ENCODE data around the gene LHCGR.
"Not testable (repeated sequence)": the region's sequence is repeated elsewhere in the genome, so short reads cannot be mapped to it uniquely, and the experiment has no call there.

LHCGR gene

GRCh38 chr2:48739236-48739635, 16.3 kb downstream of the LHCGR start:
- not testable (repeated sequence) for DNase-seq

DNA sequence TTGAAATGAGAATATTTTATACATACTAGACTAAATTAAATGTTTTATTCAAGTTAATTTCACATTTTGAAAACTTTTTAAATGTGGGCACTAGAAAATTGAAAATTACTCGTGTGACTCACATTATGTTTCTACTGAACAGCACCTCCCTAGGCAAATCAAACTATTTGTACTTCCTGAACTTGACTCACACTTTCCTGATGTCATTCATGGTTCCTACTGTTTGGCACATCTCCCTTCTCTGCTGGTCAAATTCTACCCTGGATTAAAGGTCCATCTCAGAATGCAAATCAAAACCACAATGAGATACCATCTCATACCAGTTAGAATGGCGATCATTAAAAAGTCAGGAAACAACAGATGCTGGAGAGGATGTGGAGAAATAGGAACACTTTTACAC, 16.7 kb downstream of the LHCGR start:
- DNase-seq = no peak

GRCh38 chr2:48736251-48736650, 19.3 kb downstream of the LHCGR start:
- DNase-seq = no peak

DNA sequence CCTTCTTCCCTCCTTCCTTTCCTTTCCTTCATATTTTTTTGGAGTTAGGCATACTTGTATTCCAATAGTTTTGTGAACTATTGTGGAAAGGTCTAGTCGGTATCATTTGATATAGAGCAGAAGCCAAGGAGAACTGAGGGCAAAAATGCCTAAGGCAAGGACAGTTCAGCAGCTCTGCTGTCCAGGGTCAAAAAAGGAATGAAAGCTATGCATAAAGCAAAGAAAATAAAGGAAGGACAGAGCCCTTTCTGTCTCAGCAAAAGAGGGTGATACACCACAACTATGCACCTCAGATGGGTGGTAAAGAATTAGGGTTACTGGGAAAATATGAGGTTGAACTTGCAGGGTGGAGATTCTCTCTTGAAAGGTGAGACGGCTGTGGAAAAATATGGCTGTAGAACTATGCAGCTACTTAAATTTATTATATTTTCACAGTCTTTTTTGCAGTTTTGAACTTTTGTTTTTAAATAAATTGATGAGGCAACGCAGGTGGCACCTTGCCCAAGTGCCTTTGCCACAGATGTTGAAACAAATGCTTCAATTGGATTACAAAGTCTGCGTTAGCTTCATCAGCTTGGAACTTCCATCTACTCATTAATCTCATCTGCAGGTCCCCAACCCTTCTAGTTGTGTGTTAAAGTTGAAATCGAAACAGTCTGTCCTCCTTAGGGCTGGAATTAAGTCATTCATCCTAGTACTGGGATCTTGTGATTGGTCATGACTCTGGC, 20.8 kb downstream of the LHCGR start:
- DNase-seq = no peak

GRCh38 chr2:48733067-48733503, 22.4 kb downstream of the LHCGR start:
- DNase-seq = no peak

DNA sequence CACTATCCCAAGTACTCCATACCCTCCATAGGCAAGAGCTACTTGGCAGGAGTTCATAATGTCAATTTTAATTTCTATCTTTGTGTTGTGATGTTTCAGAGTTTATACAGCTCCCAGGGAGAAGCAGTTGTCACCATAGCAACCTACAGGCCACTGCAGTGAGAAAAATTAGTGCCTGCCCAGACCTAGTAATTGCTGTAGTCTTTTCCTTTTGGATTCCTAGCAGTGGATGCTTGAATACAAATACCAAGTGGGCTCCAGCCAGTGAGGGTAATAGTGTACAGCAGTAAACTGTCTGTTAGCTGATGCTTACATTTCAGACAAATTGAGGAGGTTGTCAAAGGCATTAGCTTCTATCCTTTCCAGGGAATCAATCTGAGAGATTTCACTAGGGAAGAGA, 26.7 kb downstream of the LHCGR start:
- no peak for DNase-seq

DNA sequence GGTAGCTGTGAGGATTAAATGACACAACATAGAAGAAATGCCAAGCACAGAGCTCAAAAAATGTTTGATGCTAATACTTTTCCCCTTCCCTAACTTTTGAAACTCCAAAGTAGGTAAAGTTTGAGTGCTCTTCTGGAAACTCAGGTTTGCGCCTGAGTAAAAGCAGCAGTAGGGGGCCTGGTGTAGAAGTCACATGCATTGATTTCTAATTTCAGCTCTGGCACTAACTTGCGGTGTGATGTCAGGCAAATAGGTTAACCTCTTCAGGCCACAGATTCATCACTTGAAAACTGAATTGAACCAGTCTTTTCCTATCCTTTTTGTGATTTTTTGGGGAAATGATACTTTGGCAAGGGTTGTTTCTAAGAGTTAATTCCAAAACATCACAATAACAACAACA, 27.2 kb downstream of the LHCGR start:
- no peak for DNase-seq

DNA sequence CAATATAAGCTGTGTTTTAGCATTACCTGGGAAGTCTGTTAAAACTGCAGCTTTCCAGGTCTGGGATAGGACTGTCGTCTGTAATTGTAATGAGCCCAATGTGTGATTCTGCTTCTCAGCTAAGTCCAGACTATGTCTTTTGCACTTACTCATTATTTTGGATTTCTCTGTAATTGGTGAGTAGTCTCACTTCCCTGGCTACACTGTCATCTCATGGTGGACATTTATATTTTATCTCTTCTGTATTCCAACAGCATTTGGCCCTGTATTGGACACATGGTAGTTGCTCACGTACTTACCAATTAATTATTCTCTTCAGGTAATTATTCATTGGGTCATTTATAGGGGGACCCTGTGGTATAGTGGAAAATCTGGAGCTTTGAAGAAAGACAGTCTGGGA, 28.0 kb downstream of the LHCGR start:
- DNase-seq = no peak

GRCh38 chr2:48725696-48726494, 29.6 kb downstream of the LHCGR start:
- DNase-seq = no peak

GRCh38 chr2:48724278-48724677, 31.2 kb downstream of the LHCGR start:
- no peak for DNase-seq

DNA sequence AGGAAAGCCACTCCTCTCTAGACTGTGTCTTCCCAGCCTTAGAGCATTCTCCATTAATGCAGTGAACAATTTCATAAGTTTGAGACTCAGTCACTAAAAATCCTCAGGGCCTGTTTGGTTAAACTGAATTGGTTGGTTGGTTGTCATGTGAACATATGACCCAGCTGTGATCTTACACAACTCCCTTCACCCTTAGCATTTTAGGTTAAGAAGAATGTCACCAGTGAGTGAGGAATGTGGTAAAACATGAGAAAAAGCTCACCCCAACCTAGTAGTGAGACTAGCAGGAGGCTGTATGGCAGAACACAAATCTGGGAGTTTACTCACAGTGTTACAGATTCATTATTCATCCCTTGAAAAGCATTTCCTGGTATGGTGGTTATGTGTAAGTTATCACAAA, 32.4 kb downstream of the LHCGR start:
- DNase-seq = no peak

- no peak for DNase-seq
Observed at GRCh38 chr2:48722391-48722790, 33.1 kb downstream of the LHCGR start.

- DNase-seq = no peak
Observed at GRCh38 chr2:48721158-48721557, 34.4 kb downstream of the LHCGR start.

DNA sequence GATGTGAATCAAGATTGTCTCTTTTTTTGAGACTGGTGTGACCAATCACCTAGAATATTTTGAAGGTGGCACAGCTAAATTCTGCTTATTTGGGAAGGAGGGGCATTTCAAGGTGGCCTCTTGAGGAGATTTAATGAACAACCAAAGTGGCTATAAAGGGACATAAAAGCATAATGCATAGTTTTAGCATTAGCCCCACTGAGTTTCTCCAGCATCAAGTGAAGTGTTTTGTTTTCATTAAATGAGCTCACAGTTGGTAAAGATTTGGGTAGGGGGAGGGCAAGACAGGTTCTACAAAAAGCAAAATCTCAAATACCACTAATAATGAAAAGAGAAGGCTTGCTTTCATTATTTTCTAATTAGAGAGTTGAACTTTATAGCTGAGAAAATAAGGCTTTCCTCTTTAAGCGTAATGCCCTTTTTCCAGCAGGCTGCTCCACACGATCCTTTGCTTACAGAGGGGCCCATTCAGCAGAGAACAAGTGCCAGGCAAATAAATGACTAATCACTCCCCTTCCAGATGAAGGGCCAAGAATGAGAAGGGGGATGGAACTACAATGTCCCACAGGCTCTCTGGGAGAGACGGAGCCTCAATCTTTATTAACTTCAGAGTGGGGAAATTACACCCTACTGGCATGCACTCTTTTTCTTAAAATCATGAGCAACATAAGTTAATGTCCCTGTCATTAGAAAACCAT, 35.9 kb downstream of the LHCGR start:
- no peak for DNase-seq

GRCh38 chr2:48717846-48718245, 37.7 kb downstream of the LHCGR start:
- DNase-seq = no peak

GRCh38 chr2:48715956-48716355, 39.6 kb downstream of the LHCGR start:
- no peak for DNase-seq

GRCh38 chr2:48715042-48715899, 40.3 kb downstream of the LHCGR start:
- DNase-seq = no peak

DNA sequence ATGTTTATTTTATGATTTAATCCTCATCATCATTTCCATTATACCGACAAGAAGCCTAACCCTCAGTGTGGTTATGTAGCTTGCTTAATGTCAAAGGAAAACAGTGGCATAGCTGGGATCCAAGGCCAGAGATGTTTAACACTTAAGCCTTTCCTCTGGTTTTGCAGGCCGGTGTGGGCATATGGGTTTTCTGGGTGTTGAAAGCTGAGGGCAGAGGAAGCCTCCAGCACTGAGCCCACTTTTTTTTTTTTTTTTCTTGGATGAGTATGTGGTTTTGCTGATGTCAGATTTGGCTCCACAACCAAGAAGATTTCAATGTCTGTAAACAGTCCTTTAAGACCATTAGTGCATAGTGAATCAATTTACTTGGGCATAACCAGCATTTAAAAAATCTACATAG, 41.3 kb downstream of the LHCGR start:
- DNase-seq = no peak

GRCh38 chr2:48713647-48714046, 41.9 kb downstream of the LHCGR start:
- DNase-seq = no peak

DNA sequence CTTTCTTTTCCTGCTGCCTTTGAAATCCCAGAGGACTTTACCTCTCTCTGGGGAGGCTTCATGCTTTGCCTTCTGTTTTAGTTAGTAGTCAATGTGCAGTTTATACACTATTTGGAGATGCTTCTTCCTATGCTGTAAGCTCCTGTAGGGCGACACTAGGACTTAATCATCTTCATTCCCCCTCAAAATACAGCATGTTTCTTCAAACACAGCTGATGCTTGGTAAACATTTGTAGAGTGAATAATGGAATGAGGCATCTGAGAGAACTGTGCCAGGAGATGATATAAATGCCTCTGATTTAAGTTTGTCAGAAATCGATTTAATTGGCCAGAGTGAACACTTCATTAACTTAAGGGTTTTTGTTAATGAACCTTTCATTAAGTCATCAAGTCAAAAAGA, 43.4 kb downstream of the LHCGR start:
- DNase-seq = no peak

- DNase-seq = no peak
Observed at GRCh38 chr2:48711343-48711742, 44.2 kb downstream of the LHCGR start.

DNA sequence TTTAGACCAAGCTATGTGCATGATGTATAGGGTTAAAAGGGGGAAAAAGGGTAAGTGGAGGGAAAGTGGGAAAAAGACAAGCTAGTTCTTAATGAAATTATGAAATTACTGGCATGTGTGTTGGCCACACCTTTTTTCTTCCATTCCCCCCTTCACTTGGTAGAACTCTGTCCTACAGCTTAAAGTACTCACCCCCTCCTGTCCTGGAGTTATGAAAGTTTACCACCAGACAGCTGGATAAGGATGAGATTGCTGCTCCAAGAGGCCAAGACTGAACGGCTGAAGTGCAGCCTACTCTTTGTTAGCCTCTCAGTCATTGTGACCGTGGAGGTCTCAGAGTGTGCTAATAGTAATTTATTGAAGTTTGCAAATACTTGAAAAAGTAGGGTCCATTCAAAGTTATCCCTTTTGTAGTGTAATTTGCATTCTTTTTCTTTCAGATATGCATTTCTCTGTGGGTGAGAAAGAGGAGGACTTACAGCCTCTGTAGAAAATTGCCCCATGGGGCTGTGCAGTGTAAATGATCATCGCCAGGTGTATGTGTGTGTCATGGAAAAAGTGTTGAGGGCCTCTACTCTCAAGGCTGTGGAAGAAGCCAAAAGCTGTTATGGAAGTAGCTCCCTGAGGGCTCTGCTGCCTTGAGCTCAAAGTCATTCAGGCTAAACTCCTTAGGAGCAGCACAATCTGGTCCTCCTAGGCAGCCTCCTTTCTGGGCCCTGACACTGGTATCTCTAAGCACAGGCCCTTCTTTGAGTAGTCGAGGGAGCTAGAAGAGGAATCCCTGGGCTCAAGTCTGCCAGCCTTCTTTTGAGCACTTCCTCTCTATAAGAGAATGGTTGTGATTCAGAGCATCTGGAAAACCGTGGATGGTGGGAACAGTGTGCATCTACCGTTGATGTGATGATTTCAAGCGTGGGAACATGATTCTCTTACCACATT, 46.2 kb downstream of the LHCGR start:
- no peak for DNase-seq
